Measurements from ENCODE around the gene MAP4K3. TPM values are rescaled to one million over a fixed set of nuclear protein-coding genes. Genes with fewer than 3 reads are reported as not detected.

MAP4K3 gene
- total and polyA plus RNA-seq, 2 of the 4 experiments (the other 2 are of a cell fraction) = 13.2 to 32.6 TPM

- no peak overlapping the region for H4K5ac ChIP-seq (ENCODE audit: low read depth, low read length)
- intact Hi-C loops (cut with micrococcal nuclease) = no loop called here
- no peak overlapping the region; the same call in 1 of the 2 replicates for H3K4ac ChIP-seq (ENCODE audit: low read depth, low read length)
- no peak overlapping the region for H3K4me2 ChIP-seq (ENCODE audit: low read depth, low read length)
- 0 out of 4 replicates have a peak, but pooled peaks cover 0 to 3% of the 10 kb centered on the region in 2 experiments for H3K79me1 ChIP-seq (ENCODE audit: low read depth in 1 of 2, low read length in 2 of 2)
- no peak overlapping the region for H3K27ac ChIP-seq (ENCODE audit: insufficient read depth, low read length)
- TF ChIP-seq BHLHE40 (IDR thresholded peaks at IDR 0.05; ENCODE audit: low read depth, low read length) (no peak), MAFK (IDR thresholded peaks at IDR 0.05; ENCODE audit: low read depth, low read length) (no peak), SMC3 (IDR thresholded peaks at IDR 0.05; ENCODE audit: low read depth, low read length) (no peak), FOS (IDR thresholded peaks at IDR 0.05; ENCODE audit: low read depth, low read length) (no peak), ELK1 (IDR thresholded peaks at IDR 0.05; ENCODE audit: borderline replicate concordance, low read depth, low read length) (no peak), USF2 (IDR thresholded peaks at IDR 0.05; ENCODE audit: low read depth, low read length) (no peak), RCOR1 (IDR thresholded peaks at IDR 0.05; ENCODE audit: insufficient replicate concordance, low read length) (no peak), RFX5 (IDR thresholded peaks at IDR 0.05; ENCODE audit: low read depth, low read length) (no peak), MXI1 (IDR thresholded peaks at IDR 0.05; ENCODE audit: borderline replicate concordance, low read depth, low read length) (no peak), CTCF (conservative IDR thresholded peaks at IDR 0.05; ENCODE audit: low read depth, low read length) (no peak), RAD21 (IDR thresholded peaks at IDR 0.05; ENCODE audit: low read length) (no peak), NFE2L2 (IDR thresholded peaks at IDR 0.05; ENCODE audit: low read depth, low read length) (no peak), MAZ (IDR thresholded peaks at IDR 0.05; ENCODE audit: borderline replicate concordance, low read depth, low read length) (no peak)
- H3K56ac ChIP-seq (ENCODE audit: extremely low read depth, insufficient read depth, low read length) = no peak overlapping the region
- 0 out of 2 replicates have a peak, but pooled peaks cover 2% of the 10 kb centered on the region for H3K9me3 ChIP-seq (ENCODE audit: control insufficient read depth, insufficient read depth, low read length)
- no peak overlapping the region for H2AK9ac ChIP-seq (replicated peaks; ENCODE audit: low read depth, low read length, poor library complexity)
- no peak overlapping the region for H2BK5ac ChIP-seq (ENCODE audit: low read depth, low read length, poor library complexity, severe bottlenecking)
- H3K4me3 ChIP-seq (ENCODE audit: insufficient read depth, low read depth, low read length) = no peak overlapping the region
- no peaks in the 10 kb centered on the region for H3K27me3 ChIP-seq (ENCODE audit: control insufficient read depth, insufficient read depth, low read length)
- no peak overlapping the region for H2AFZ ChIP-seq (replicated peaks; ENCODE audit: low read length, poor library complexity)
- WGBS, 2 experiments (ENCODE audit: extremely low coverage in 2 of 2, insufficient read length in 1 of 2) = 97% methylated on average over 3 of the region's 4 CpGs; no CpG with 5 or more reads in 1 of the 2 experiments
- ATAC-seq (ENCODE audit: low read depth) (no peak), DNase-seq (no peak)
- no peak overlapping the region for H3K9ac ChIP-seq (ENCODE audit: low read depth, low read length)
- H4K20me1 ChIP-seq (ENCODE audit: insufficient read depth, low read length) = no peaks in the 10 kb centered on the region
- H3K23ac ChIP-seq (ENCODE audit: low read depth, low read length) = no peak overlapping the region
- no peaks in the 10 kb centered on the region; the same call in 1 of the 2 replicates for H3K9me1 ChIP-seq (ENCODE audit: insufficient read depth, low read length)
- 0 out of 2 replicates have a peak, but pooled peaks cover 2% of the 10 kb centered on the region for H3K4me1 ChIP-seq (ENCODE audit: control insufficient read depth, insufficient read depth, low read length)
- ChIA-PET POLR2A (ENCODE audit: unreplicated experiment) (no interaction called here), CTCF (no interaction called here)
- H3K18ac ChIP-seq (ENCODE audit: low read depth, low read length) = no peak overlapping the region
- H2AK5ac ChIP-seq (ENCODE audit: low read depth, low read length) = no peak overlapping the region
- H3K36me3 ChIP-seq (ENCODE audit: control insufficient read depth, insufficient read depth, low read length) = peaks cover 12% of the 10 kb centered on the region; the same call in 1 of the 2 replicates
- dilution Hi-C loops (cut with HindIII; ENCODE audit: low sequenced_read_pairs, unreplicated experiment) = no loop called here
- in situ Hi-C loops (cut with MboI; ENCODE audit: low sequenced_read_pairs) = no loop called here
- H4K8ac ChIP-seq (ENCODE audit: low read depth in 2 of 2, low read length in 2 of 2) = no peak overlapping the region; a peak in 1 of 4 replicates
- no peak overlapping the region for H2BK20ac ChIP-seq (ENCODE audit: low read depth, low read length)
- BruUV-seq (replicated peaks) = no TSS peak
- no peak overlapping the region for H2BK15ac ChIP-seq (ENCODE audit: low read depth, low read length)
- no peak overlapping the region for H4K91ac ChIP-seq (ENCODE audit: insufficient read depth, low read depth, low read length)
- 0 out of 2 replicates have a peak overlapping the region, but pooled peaks have one; percentile 3 for H2BK120ac ChIP-seq (ENCODE audit: low read depth, low read length)
- no peak overlapping the region; the same call in 1 of the 2 replicates for H3K14ac ChIP-seq (replicated peaks; ENCODE audit: low read depth, low read length)
These were observed 39.4 kb upstream of the MAP4K3 start for GRCh38 chr2:39476524-39476923.

Measured in IMR-90 (cell line).